Suprapubic skin (tissue), 3 donors: ENCODE results near the gene CMBL.

Source experiments
- POLR2AphosphoS5 ChIP-seq, 3 donors: sonication (generic); formaldehyde crosslinking; IDR thresholded peaks; one replicate each; pipeline ENCODE4 v1.6.1; 2017; ENCODE audit warnings: antibody characterized with exemption in 3 of 3
- TF ChIP-seq, protein P1 (sequence below), 2 donors: fragments of 200-600 bp in 1 of 2; fragments of 450-650 bp in 1 of 2; sonication (generic) in 1 of 2; IDR thresholded peaks; one replicate each; pipeline ENCODE4 v1.5.1; 2016 to 2019; ENCODE audit warnings: antibody characterized with exemption in 2 of 2, mild to moderate bottlenecking in 1 of 2, moderate library complexity in 1 of 2

DNA sequence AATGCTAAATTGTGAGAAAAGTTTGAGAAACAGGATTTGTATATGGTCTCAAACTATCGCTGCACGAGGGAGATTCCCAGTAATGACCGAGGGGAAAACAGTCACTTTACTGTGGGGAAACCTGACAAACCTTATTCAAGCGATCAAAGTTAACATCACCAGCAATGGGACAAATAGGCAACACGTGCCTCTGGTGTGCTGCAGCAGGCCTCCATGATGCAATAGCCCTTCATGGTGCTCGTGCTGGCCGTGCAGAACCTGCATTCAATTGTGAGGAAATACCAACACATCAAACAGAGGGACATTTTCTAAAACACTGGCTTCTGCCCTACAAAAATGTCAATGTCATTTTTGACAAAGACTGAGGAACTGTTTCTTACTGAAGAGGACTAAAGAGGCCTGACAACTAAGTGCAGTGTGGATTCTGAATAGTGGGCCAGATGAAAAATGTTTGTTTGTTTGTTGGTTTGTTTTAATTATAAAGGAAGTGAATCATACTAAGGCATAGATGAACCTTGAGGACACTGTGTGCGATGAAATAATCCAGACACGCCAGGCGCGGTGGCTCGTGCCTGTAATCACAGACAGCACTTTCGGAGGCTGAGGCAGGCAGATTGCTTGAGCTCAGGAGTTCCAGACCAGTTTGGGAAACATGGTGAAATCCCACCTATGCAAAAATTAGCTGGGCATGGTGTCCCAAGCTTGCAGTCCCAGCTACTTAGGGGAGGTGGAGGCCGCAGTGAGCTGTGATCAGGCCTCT, 28.2 kb upstream of the CMBL start:
- TF ChIP-seq, protein P1, sequence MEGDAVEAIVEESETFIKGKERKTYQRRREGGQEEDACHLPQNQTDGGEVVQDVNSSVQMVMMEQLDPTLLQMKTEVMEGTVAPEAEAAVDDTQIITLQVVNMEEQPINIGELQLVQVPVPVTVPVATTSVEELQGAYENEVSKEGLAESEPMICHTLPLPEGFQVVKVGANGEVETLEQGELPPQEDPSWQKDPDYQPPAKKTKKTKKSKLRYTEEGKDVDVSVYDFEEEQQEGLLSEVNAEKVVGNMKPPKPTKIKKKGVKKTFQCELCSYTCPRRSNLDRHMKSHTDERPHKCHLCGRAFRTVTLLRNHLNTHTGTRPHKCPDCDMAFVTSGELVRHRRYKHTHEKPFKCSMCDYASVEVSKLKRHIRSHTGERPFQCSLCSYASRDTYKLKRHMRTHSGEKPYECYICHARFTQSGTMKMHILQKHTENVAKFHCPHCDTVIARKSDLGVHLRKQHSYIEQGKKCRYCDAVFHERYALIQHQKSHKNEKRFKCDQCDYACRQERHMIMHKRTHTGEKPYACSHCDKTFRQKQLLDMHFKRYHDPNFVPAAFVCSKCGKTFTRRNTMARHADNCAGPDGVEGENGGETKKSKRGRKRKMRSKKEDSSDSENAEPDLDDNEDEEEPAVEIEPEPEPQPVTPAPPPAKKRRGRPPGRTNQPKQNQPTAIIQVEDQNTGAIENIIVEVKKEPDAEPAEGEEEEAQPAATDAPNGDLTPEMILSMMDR (IDR thresholded peaks at IDR 0.05), result no peak
- TF ChIP-seq POLR2AphosphoS5 (IDR thresholded peaks at IDR 0.05), result no peak
